Astrocyte of the spinal cord (primary cell): Measurements from ENCODE around the gene CWC27.
A peak's percentile ranks its signal among the peaks of the same experiment; 100 is the strongest.

Experiments used
- DNase-seq: peaks from one replicate; pipeline ENCODE4 v3.0.0; 2011; ENCODE audit warnings: low read depth, low spot score
- H3K4me3 ChIP-seq: 2 replicates; pipeline ENCODE4 v1.5.1; 2011; ENCODE audit warnings: low read depth, mild to moderate bottlenecking, low read length, moderate library complexity
- in situ Hi-C: cut with HindIII; loops from 2 replicates; pipeline ENCODE4 v1.10.0; 2017; ENCODE audit warnings: low sequenced_read_pairs
- TF ChIP-seq, protein P1 (sequence below): IDR thresholded peaks from 2 replicates; pipeline ENCODE4 v1.5.1; 2012; ENCODE audit warnings: low read depth, mild to moderate bottlenecking, low read length, inconsistent platforms

Gene CWC27

DNA sequence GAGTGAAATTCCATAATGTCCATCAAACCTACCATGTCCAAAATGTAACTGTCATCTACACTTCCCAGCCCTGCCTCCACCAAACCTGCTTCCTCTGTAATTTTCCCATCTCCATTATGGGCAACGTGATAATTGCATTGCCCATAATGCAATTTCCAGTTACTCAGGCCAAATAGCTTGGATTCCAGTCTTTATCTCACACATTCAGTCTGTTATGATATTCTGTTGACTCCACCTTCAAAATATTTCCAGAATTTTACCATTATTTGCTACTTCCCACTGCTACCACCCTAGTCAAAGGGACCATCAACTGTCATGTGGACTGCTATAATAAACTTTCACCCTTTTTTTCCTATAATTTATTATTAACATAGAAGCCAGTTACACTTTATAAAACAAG lies 256.0 kb downstream of the CWC27 start:
- in situ Hi-C loops: no loop called here
- TF ChIP-seq, protein P1, sequence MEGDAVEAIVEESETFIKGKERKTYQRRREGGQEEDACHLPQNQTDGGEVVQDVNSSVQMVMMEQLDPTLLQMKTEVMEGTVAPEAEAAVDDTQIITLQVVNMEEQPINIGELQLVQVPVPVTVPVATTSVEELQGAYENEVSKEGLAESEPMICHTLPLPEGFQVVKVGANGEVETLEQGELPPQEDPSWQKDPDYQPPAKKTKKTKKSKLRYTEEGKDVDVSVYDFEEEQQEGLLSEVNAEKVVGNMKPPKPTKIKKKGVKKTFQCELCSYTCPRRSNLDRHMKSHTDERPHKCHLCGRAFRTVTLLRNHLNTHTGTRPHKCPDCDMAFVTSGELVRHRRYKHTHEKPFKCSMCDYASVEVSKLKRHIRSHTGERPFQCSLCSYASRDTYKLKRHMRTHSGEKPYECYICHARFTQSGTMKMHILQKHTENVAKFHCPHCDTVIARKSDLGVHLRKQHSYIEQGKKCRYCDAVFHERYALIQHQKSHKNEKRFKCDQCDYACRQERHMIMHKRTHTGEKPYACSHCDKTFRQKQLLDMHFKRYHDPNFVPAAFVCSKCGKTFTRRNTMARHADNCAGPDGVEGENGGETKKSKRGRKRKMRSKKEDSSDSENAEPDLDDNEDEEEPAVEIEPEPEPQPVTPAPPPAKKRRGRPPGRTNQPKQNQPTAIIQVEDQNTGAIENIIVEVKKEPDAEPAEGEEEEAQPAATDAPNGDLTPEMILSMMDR: no peak
- no peak for DNase-seq
- no peak overlapping the region for H3K4me3 ChIP-seq

GRCh38 chr5:65026816-65027548 lies 258.3 kb downstream of the CWC27 start:
- TF ChIP-seq, protein P1: no peak
- no peak for DNase-seq
- in situ Hi-C loops: no loop called here
- H3K4me3 ChIP-seq: no peak overlapping the region

DNA sequence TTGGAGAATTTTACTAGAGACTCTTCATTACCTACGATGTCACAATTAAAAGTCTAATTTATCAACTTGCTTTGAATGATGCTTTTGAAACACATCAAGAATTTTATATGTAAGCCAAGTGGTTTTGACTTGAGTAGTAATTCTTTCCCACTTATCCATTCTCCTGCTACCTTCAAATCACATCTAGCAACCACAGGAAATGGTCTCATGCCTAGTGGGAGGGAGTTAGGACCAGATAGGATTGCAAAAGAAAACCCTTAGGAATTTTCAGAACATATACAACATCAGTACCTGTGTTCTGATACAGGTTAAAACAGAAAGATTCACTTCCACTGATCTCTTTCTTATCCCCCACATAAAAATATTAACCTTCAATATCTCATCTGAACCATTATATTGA lies 260.4 kb downstream of the CWC27 start:
- H3K4me3 ChIP-seq: no peak overlapping the region
- no peak for DNase-seq
- in situ Hi-C loops: no loop called here
- TF ChIP-seq, protein P1: no peak

DNA sequence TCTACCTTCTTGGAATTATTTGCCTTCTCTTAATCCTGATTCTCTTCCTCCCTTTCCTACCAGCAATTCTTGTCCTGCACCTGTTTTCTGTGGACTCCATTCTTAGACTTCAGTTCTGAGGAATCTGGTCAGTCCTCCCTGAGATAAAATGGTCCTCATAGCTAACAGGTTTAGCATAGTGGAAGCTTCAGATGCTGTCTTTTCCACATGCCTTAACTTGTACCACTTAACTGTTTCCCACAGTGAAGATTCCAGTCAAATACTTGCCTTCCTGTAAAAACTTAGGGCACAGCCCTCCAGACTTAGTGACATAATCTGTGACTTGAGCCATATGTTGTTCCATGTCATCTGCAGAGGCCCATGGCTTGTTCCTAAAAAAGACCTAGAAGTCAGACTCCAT lies 261.3 kb downstream of the CWC27 start:
- TF ChIP-seq, protein P1: no peak
- no peak for DNase-seq
- in situ Hi-C loops: no loop called here
- no peak overlapping the region for H3K4me3 ChIP-seq

DNA sequence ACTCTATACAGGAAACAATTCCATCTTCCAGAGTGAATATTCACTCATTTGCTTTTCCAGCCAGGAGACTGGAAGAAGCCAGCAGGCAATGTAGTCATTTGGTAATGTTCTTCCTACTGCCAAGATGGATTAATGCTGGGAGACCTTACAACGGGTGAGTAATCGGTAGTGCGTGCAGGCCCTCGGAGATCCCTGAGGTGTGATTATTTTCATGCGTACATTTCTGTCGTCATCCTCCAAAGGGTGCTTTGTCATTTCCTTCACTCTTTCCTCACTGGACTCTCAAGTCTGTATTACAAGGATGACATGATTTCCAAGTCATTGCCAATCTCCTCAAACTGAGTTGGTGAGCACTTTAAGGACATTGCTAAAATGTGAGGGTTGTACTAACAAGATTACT lies 263.5 kb downstream of the CWC27 start:
- H3K4me3 ChIP-seq: no peak overlapping the region
- TF ChIP-seq, protein P1: no peak
- peak; percentile 91 for DNase-seq
- in situ Hi-C loops: no loop called here

GRCh38 chr5:65034029-65034812 lies 265.5 kb downstream of the CWC27 start:
- TF ChIP-seq, protein P1: no peak
- DNase-seq: no peak
- in situ Hi-C loops: no loop called here
- H3K4me3 ChIP-seq: no peak overlapping the region
